K562 (cell line): ENCODE data around the gene RUNX1.

Experiments used
- BHLHE40 ChIP-seq: IDR thresholded peaks from 2 replicates; pipeline ENCODE4 v1.6.1; 2011; ENCODE audit warnings: low read length, improper control_type of control experiment
- CBX5 ChIP-seq: IDR thresholded peaks from 2 replicates; pipeline ENCODE4 v1.6.1; 2014; ENCODE audit warnings: low read depth, borderline replicate concordance
- CTCF ChIP-seq, 3 experiments: IDR thresholded peaks in 2 of 3; conservative IDR thresholded peaks in 1 of 3; 2 replicates each; pipeline ENCODE4 v1.5.1; 2011 to 2012; ENCODE audit warnings: low read length in 3 of 3, mild to moderate bottlenecking in 3 of 3, control low read depth in 2 of 3, improper control_type of control experiment in 1 of 3, inconsistent platforms in 1 of 3, low read depth in 1 of 3, mixed read lengths in 1 of 3, moderate library complexity in 1 of 3; ENCODE audit not compliant: insufficient read depth in 2 of 3
- ETV6 ChIP-seq, 3 experiments: fragments of 150-350 bp in 1 of 3; sonication (generic) in 1 of 3; formaldehyde crosslinking in 1 of 3; IDR thresholded peaks; 2 replicates each; pipeline versions ENCODE4 v1.6.1 to v1.8.0; 2014 to 2022; ENCODE audit warnings: borderline replicate concordance in 2 of 3, low read depth in 2 of 3, antibody characterized with exemption in 1 of 3, low read length in 1 of 3, mild to moderate bottlenecking in 1 of 3, missing genetic modification reagents in 1 of 3
- ILK ChIP-seq: fragments of 450-650 bp; IDR thresholded peaks from 2 replicates; pipeline ENCODE4 v1.6.1; 2016; ENCODE audit warnings: missing genetic modification characterization, low read depth, mild to moderate bottlenecking, missing compliant biosample characterization, moderate library complexity, borderline replicate concordance
- JUND ChIP-seq, 2 experiments: IDR thresholded peaks; 2 replicates in 1 of 2; 3 replicates in 1 of 2; pipeline ENCODE4 v1.6.1; 2011; ENCODE audit warnings: borderline replicate concordance in 2 of 2, low read depth in 2 of 2, low read length in 2 of 2, improper control_type of control experiment in 1 of 2, missing biosample characterization in 1 of 2, missing genetic modification characterization in 1 of 2, missing genetic modification reagents in 1 of 2
- PCBP1 ChIP-seq: fragments of 200-400 bp; formaldehyde crosslinking; IDR thresholded peaks from 2 replicates; pipeline ENCODE4 v1.6.1; 2018; ENCODE audit warnings: mild to moderate bottlenecking, low read depth, low read length; ENCODE audit not compliant: poor library complexity, severe bottlenecking
- SIN3B ChIP-seq: fragments of 450-650 bp; IDR thresholded peaks from 2 replicates; pipeline ENCODE4 v1.6.1; 2017; ENCODE audit warnings: low read depth, mild to moderate bottlenecking, moderate library complexity
- ZKSCAN1 ChIP-seq: fragments of 150-350 bp; IDR thresholded peaks from 2 replicates; pipeline ENCODE4 v1.6.1; 2016; ENCODE audit warnings: low read depth, low read length
- ZNF184 ChIP-seq: sonication (generic); formaldehyde crosslinking; IDR thresholded peaks from 2 replicates; pipeline ENCODE4 v1.5.0; 2020; ENCODE audit warnings: missing genetic modification reagents
- ZNF717 ChIP-seq: fragments of 250-450 bp; sonication (Bioruptor Pico); IDR thresholded peaks from 2 replicates; pipeline ENCODE4 v1.5.0; 2021
- TF ChIP-seq, protein P1 (sequence below): sonication (generic); formaldehyde crosslinking; IDR thresholded peaks from 2 replicates; pipeline ENCODE4 v1.8.0; 2022; ENCODE audit warnings: mild to moderate bottlenecking, missing genetic modification reagents
- TF ChIP-seq, protein P2 (sequence below): sonication (generic); formaldehyde crosslinking; IDR thresholded peaks from 2 replicates; pipeline ENCODE4 v1.5.0; 2020; ENCODE audit warnings: missing genetic modification reagents

DNA sequence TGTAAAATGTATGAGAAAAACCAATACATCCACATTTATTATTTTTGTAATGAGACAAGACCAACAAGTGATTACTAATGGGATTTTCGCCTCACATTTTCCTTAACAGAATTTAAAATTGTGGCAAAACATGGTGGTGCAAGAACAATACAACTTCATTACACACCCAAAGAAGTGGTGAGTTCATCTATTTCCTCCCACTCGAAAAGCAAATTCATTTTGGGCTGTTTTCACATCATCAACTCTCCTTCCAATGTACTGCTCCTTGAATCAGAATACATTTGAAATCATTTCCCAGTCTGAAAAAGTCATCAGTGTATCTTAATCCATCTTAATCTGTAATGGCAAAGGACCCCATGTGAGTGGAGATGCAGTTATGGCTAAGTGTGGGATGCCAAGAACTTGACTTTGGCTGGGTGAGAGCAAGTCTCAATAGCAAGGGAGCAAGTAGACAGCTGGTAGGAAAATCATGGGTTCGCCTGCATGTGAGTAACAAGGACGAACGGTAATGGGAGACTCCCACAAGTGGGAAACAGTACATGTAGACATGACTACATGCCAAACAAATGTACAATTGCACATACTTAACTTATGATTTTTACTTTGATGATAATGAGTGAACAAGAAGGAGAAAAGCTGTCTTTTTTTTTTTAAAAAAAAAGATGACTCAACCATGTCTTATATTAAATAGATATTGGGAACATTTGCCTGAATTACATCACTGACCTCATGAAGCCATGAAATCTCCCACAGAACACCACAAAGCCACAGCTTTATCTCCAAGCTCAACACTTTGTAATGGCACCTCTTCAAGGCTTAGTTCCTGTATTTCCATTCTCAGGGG is 46.0 kb downstream of the RUNX1 start:
- TF ChIP-seq SIN3B (no peak), ETV6 (IDR thresholded peaks at IDR 0.05; ENCODE audit: borderline replicate concordance in 1 of 2, low read depth in 2 of 2, low read length in 1 of 2) (no peak), ETV6 (CRISPR knock-in tag; IDR thresholded peaks at IDR 0.05; ENCODE audit: borderline replicate concordance) (no peak), CTCF (IDR thresholded peaks at IDR 0.05 in 2 of 3, conservative IDR thresholded peaks at IDR 0.05 in 1 of 3; ENCODE audit: insufficient read depth in 2 of 3, low read depth in 1 of 3, low read length in 3 of 3) (no peak), ZKSCAN1 (no peak), ZNF184 (CRISPR knock-in tag) (no peak), CBX5 (no peak), JUND (IDR thresholded peaks at IDR 0.05; ENCODE audit: borderline replicate concordance, low read depth, low read length) (peak; percentile 71), JUND (tag; IDR thresholded peaks at IDR 0.05; ENCODE audit: borderline replicate concordance, low read depth, low read length) (peak; percentile 78), BHLHE40 (no peak), ZNF717 (CRISPR knock-in tag) (no peak), PCBP1 (no peak), ILK (tag) (no peak)
- TF ChIP-seq, protein P1, sequence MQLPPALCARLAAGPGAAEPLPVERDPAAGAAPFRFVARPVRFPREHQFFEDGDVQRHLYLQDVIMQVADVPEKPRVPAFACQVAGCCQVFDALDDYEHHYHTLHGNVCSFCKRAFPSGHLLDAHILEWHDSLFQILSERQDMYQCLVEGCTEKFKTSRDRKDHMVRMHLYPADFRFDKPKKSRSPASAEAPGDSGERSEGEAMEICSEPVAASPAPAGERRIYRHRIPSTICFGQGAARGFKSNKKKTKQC, result no peak
- TF ChIP-seq, protein P2, sequence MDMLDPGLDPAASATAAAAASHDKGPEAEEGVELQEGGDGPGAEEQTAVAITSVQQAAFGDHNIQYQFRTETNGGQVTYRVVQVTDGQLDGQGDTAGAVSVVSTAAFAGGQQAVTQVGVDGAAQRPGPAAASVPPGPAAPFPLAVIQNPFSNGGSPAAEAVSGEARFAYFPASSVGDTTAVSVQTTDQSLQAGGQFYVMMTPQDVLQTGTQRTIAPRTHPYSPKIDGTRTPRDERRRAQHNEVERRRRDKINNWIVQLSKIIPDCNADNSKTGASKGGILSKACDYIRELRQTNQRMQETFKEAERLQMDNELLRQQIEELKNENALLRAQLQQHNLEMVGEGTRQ (CRISPR knock-in tag), result no peak
